GM12878 (cell line): Measurements from ENCODE around the gene ARFGAP3. TPM values are rescaled to one million over a fixed set of nuclear protein-coding genes. Genes with fewer than 3 reads are reported as not detected.

Source experiments
- BCL3 ChIP-seq: IDR thresholded peaks from 2 replicates; pipeline ENCODE4 v1.6.1; 2011; ENCODE audit warnings: borderline replicate concordance, low read depth, mild to moderate bottlenecking, moderate library complexity, low read length; ENCODE audit not compliant: insufficient read depth, poor library complexity, severe bottlenecking
- CTCF ChIP-seq, 3 experiments: IDR thresholded peaks in 2 of 3; conservative IDR thresholded peaks in 1 of 3; 2 replicates each; pipeline ENCODE4 v1.5.1; 2011; ENCODE audit warnings: low read depth in 3 of 3, low read length in 3 of 3, mild to moderate bottlenecking in 3 of 3, control low read depth in 2 of 3, moderate library complexity in 2 of 3, inconsistent platforms in 1 of 3, mixed read lengths in 1 of 3; ENCODE audit not compliant: control insufficient read depth in 2 of 3, insufficient read depth in 1 of 3; ENCODE audit errors: extremely low read depth in 1 of 3
- IRF4 ChIP-seq: IDR thresholded peaks from 2 replicates; pipeline ENCODE4 v1.6.1; 2011; ENCODE audit warnings: low read depth, low read length
- JUNB ChIP-seq: IDR thresholded peaks from 2 replicates; pipeline ENCODE4 v1.6.1; 2016; ENCODE audit warnings: antibody characterized with exemption, mild to moderate bottlenecking
- MXI1 ChIP-seq: fragments of 150-350 bp; IDR thresholded peaks from 2 replicates; pipeline ENCODE4 v1.6.1; 2011; ENCODE audit warnings: low read depth, mild to moderate bottlenecking, inconsistent platforms, low read length, improper control_type of control experiment
- RCOR1 ChIP-seq: conservative IDR thresholded peaks from 2 replicates; pipeline ENCODE4 v1.6.1; 2012; ENCODE audit warnings: low read depth, low read length, improper control_type of control experiment
- RUNX3 ChIP-seq: IDR thresholded peaks from 2 replicates; pipeline ENCODE4 v1.6.1; 2012; ENCODE audit warnings: low read length, inconsistent platforms
- SKIL ChIP-seq: fragments of 450-650 bp; IDR thresholded peaks from 2 replicates; pipeline ENCODE4 v1.6.1; 2017; ENCODE audit warnings: mild to moderate bottlenecking, low read depth, inconsistent platforms; ENCODE audit not compliant: poor library complexity, severe bottlenecking
- SMAD5 ChIP-seq: IDR thresholded peaks from 2 replicates; pipeline ENCODE4 v1.6.1; 2016; ENCODE audit warnings: antibody characterized with exemption, low read depth
- SUPT20H ChIP-seq: IDR thresholded peaks from 2 replicates; pipeline ENCODE4 v1.6.1; 2011; ENCODE audit warnings: low read depth, mild to moderate bottlenecking, low read length, moderate library complexity, borderline replicate concordance; ENCODE audit not compliant: control insufficient read depth
- ZBTB40 ChIP-seq: fragments of 450-650 bp; IDR thresholded peaks from 2 replicates; pipeline ENCODE4 v1.6.1; 2016; ENCODE audit warnings: mild to moderate bottlenecking, moderate library complexity, borderline replicate concordance
- ZSCAN29 ChIP-seq: fragments of 450-650 bp; IDR thresholded peaks from 2 replicates; pipeline ENCODE4 v1.6.1; 2017; ENCODE audit warnings: mild to moderate bottlenecking, moderate library complexity
- polyA plus RNA-seq, 11 experiments: library from polyadenylated mRNA; depleted of rRNA in 4 of 11; unstranded in 6 of 11; stranded (reverse) in 5 of 11; fragments of >200 nt; fragmentation: Nextera tagmentation in 4 of 11; fragmentation: Illumina TruSeq in 1 of 11; extraction: Ambion mirVana in 4 of 11; extraction: Trizol in 1 of 11; gene quantifications; 1 replicate in 1 of 11; 2 replicates in 10 of 11; pipeline versions ENCODE4 v1.2.1 to v1.2.3, GENCODE V29; 2011 to 2016; ENCODE audit warnings: inconsistent platforms in 2 of 11, missing spikeins in 2 of 11, low read depth in 1 of 11
- total RNA-seq, 4 experiments: library from RNA; depleted of rRNA in 3 of 4; stranded (reverse); fragments of >200 nt in 3 of 4; fragmentation: Illumina TruSeq in 1 of 4; extraction: Trizol in 1 of 4; gene quantifications; 2 replicates each; pipeline versions ENCODE4 v1.2.1 to v1.2.3, GENCODE V29; 2013 to 2021
- TF ChIP-seq, protein P1 (sequence below): fragments of 450-650 bp; IDR thresholded peaks from 2 replicates; pipeline ENCODE4 v1.6.1; 2017; ENCODE audit warnings: borderline replicate concordance
- TF ChIP-seq, protein P2 (sequence below): fragments of 450-650 bp; IDR thresholded peaks from 2 replicates; pipeline ENCODE4 v1.6.1; 2017; ENCODE audit warnings: low read depth, mild to moderate bottlenecking, moderate library complexity

ARFGAP3 gene
- total and polyA plus RNA-seq, 10 of the 15 experiments (the other 5 are each of a cell fraction or from before 2014, with no cell fraction given), result 29.7 to 50.8 (median 39.5) TPM

DNA sequence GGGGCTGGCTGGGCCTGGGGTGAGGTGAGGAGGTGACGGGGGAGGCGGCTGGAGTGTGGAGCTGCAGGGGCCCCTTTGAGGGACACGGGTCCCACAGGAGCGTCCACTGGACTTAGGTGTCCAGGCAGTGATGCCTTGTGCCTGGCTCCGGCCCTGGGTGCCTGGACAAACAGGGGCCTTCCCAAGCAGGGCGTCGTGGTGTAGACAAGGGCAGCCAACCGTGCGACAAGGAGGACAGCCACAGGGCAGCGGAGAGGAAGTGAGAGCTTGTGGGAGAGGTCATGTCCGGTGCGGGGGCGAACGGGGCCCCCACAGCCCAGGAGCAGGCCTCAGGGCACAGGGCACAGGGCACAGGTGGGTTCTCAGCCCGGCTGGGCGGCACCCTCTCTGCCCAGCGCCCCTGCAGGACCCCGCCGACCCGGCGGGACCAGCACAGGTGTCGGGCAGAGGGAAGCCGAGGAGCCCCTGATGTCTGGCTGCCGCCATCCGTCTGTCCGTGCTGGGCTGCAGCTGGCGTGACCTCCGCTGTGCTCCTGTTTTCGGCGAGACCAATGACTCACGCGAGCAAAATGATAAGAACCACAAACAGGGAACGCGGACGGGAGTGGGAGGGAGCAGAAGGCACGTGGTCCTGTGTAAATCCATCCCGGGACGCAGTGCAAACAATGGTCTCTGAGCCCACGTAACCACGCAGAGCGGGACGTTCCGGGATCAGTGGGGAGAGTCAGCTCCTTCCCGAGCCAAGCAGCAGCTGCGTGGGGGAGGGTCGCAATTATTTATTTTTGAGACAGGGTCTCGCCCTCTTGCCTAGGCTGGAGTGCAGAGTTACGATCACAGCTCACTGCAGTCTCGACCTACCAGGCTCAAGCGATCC lies 87.3 kb downstream of the ARFGAP3 start (continued):
- TF ChIP-seq, protein P1, sequence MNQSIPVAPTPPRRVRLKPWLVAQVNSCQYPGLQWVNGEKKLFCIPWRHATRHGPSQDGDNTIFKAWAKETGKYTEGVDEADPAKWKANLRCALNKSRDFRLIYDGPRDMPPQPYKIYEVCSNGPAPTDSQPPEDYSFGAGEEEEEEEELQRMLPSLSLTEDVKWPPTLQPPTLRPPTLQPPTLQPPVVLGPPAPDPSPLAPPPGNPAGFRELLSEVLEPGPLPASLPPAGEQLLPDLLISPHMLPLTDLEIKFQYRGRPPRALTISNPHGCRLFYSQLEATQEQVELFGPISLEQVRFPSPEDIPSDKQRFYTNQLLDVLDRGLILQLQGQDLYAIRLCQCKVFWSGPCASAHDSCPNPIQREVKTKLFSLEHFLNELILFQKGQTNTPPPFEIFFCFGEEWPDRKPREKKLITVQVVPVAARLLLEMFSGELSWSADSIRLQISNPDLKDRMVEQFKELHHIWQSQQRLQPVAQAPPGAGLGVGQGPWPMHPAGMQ, result no peak
- TF ChIP-seq ZSCAN29 (0 out of 2 replicates have a peak, but pooled peaks have one; percentile 11), SUPT20H (no peak), RUNX3 (peak; percentile 94), MXI1 (no peak), JUNB (no peak), SKIL (peak; percentile 99), SMAD5 (no peak), BCL3 (peak; percentile 93), ZBTB40 (no peak), CTCF (IDR thresholded peaks at IDR 0.05 in 2 of 3, conservative IDR thresholded peaks at IDR 0.05 in 1 of 3; ENCODE audit: control insufficient read depth in 2 of 3, extremely low read depth in 1 of 3, insufficient read depth in 1 of 3, low read depth in 3 of 3, low read length in 3 of 3) (no peak), RCOR1 (no peak), IRF4 (peak; percentile 90)
- TF ChIP-seq, protein P2, sequence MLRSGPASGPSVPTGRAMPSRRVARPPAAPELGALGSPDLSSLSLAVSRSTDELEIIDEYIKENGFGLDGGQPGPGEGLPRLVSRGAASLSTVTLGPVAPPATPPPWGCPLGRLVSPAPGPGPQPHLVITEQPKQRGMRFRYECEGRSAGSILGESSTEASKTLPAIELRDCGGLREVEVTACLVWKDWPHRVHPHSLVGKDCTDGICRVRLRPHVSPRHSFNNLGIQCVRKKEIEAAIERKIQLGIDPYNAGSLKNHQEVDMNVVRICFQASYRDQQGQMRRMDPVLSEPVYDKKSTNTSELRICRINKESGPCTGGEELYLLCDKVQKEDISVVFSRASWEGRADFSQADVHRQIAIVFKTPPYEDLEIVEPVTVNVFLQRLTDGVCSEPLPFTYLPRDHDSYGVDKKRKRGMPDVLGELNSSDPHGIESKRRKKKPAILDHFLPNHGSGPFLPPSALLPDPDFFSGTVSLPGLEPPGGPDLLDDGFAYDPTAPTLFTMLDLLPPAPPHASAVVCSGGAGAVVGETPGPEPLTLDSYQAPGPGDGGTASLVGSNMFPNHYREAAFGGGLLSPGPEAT, result peak; percentile 75
